Colon (tissue), 2 donors: ENCODE results near the gene NAGK.
"Not testable (repeated sequence)": the region's sequence is repeated elsewhere in the genome, so short reads cannot be mapped to it uniquely, and the experiment has no call there.

ENCODE experiments used
- FAIRE-seq: peaks from 2 replicates; lab custom pipeline; 2012; peaks lifted over from hg19 to GRCh38; lab: Jason Lieb, UNC
- donor health status: control.
- donor health status: control.

The NAGK gene

DNA sequence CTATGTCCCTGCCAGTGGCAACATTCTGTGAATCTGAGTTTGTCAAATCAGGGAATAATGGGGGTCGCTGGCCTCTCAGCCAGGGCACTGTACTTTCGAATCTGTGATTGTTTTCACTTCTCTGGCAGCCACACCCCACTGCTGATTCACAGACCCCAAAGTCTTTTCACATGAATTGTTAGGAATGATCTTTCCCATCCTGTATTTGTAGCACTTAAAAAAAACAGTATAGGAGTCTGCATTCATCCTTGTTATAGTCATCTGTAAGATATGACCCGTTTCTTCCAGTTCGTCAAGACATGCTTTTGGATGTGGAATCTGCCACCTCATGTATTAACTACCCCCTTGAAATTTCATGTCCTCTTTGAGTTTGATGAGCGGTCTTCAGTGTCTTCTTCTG lies 928 bp downstream of the NAGK start:
- FAIRE-seq = no peak

DNA sequence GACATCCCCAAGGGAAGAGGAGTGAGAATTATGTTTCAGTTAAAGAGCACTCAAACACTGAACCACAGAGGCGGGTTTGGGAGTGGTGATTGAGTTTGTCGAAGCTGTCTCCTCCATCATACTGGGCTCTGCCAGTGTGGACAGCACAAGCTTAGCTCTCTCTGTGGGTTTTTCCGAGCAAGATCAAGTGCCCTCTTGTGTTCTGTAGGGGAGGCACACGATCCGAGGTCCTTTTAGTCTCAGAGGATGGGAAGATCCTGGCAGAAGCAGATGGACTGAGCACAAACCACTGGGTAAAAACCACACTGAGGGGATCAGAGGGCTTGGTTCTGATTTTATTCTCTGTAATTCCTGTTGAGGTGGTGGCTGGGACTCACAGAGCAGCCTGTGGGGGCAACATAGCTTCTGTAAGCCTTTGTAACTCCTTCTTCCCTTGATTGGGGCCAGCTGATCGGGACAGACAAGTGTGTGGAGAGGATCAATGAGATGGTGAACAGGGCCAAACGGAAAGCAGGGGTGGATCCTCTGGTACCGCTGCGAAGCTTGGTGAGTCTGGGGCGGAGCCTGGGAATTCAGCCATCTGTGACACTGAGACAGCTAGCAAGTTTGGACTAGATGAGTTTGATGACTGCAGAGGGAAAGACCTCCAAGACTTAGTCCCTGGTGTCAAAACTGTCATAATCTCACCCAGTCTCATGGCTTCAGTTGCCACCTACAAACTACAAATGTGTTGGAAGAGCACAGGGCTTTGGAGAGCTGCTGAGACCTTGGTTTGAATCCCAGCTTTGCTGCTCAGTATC lies 2.0 kb downstream of the NAGK start:
- FAIRE-seq = no peak

DNA sequence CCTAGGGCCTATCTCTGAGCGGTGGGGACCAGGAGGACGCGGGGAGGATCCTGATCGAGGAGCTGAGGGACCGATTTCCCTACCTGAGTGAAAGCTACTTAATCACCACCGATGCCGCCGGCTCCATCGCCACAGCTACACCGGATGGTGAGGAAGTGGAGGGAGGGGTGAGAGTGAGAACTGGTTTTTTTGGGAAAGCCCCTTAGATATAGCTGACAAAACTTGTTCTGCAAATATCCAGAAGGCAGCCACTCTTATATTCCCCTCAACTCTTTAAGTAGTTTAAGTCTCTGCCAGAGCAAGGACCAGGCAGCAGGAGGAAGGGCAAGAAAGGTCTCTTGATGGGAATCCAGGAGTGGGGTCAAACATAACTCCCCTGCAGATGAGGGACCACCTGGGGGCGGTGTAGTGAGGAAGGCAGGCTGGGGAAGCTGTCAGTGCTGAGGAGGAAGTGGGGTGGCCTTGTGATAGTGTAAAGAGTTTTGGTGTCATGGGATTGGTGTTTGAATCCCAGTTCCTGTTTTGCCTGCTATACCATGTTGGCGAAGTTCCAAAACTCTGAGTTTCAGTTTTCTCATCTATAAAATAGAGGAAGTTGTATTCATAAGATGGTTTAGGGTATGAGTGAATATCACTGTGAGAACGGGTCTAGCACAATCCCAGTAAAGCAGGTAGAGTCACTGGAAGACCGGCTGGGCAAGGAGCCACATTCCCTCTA lies 3.4 kb downstream of the NAGK start:
- no peak for FAIRE-seq

DNA sequence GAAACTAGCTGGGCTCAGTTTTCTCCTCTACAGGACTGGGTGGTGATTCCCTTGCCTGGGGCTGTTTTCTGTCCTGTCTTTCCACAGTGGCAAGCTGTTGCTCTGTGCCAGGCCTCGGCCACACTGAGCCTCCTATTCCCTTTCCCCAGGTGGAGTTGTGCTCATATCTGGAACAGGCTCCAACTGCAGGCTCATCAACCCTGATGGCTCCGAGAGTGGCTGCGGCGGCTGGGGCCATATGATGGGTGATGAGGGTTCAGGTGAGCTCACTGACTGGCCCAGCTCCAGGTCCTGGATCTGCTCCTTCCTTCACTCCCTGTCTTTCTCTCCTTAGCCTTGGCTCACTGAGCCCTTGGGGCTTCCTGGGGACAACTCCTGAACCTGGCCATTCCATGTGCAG lies 4.0 kb downstream of the NAGK start:
- FAIRE-seq = no peak

DNA sequence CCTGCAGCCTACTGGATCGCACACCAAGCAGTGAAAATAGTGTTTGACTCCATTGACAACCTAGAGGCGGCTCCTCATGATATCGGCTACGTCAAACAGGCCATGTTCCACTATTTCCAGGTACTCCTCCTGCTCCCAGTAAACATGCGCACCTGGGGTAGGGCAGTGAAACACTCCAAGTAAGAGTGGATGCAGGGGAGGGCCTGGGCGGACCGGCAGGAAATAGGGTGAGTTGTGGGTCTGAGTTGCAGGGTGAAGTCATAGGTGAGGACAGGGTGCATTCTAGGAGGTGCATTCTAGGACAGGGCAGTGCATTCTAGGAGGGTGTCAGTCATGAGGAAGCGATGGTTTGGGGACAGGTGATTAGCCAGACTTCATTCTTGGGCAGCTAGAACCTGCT lies 5.0 kb downstream of the NAGK start:
- no peak for FAIRE-seq

DNA sequence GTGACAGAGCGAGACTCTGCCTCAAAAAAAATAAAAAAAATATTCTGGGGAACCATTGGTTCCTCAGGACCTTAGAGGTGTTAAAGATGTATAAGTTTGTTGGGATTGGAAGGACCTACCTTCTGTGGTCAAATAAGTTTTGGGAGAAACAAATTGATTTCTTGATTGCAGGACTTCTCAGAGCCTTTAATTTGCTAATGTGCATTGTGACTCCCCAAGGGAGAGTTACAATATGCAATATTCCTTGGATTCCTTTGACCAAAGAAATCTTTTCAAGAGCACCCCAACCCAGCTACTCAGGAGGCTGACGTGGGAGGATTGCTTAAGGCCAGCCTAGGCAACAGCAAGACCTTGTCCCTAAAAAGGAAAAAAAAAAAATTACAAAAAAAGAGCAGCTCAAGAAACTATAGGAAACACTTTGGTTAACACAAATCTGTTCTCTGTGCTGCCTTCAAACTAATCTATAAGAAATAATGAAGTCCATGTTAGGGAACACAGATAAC lies 6.5 kb downstream of the NAGK start:
- no peak for FAIRE-seq

DNA sequence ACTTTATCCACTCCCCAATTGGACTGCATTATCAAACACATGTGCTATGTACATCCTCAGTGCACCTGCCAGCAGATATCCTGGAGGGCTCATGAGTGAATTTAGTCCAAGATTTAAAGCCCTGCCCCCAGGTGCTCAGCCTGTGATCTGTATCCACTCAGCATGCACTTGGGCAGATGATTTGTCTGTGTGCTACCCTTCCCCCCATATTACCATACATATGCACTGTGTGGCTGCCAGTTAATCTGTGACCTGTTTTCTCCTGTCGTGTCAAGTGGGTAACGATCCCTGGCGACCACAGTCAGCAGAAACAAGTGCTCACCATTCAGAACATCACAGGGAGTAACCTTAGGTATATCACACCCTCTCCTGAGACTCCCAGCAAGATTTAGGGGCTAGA lies 10.2 kb downstream of the NAGK start:
- no peak for FAIRE-seq

DNA sequence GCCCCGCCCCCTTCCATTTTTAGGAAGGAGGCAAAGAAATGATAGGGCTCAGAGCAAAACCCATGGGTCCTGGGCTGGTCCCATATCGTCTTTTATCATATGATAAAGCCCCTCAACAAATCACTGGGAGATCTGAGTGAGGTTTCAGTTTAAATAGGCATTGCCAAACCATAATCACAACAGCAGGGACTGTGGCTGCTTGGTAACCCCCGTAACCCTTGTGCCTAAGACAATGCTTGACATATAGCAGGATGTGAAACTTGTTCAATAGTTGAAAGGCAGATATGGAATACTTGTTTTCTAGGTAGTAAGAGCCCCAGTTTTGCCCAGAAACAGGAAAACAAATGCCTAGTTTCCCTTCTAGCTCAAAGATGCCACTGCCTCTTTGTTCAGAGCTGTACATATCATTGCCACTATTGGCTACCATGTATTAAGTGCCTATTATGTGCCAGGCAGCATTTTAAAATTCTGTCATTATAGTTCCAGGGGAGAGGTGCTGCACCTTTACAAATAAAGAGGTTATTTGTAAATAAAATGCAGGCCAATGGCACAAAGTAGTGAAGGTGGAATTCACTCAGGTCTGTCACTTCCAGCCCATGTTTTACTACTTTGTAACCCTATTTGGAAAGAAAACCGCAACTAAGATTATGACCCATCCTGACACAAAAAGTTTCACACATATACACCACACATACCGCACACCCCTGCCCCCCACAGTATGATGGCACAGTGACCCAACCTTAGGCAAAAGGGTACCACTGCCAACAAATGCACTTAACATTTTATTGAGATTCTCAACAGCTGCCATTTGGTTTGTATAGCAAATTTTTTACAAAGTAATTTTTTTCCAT lies 14.2 kb downstream of the NAGK start:
- no peak for FAIRE-seq

DNA sequence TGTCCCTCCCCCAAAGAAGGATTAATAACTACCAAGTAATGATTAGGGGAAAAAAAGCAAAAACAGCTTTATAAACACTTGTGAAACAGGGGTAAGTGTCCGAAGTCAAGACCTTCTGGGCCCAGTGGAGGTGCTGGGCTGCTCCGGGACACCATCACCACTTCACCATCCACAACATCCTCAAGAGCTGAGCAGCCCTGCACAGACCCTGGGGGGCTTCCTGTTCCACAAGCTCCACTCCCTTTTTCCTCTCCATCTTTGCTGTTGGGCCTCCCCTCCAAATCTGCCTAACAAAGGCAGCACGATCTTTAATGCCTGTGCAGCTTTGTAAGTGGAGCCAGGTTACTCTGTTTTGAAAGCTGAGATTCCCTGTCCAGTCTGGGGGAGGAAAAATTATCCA lies 14.8 kb downstream of the NAGK start:
- FAIRE-seq = not testable (repeated sequence)

DNA sequence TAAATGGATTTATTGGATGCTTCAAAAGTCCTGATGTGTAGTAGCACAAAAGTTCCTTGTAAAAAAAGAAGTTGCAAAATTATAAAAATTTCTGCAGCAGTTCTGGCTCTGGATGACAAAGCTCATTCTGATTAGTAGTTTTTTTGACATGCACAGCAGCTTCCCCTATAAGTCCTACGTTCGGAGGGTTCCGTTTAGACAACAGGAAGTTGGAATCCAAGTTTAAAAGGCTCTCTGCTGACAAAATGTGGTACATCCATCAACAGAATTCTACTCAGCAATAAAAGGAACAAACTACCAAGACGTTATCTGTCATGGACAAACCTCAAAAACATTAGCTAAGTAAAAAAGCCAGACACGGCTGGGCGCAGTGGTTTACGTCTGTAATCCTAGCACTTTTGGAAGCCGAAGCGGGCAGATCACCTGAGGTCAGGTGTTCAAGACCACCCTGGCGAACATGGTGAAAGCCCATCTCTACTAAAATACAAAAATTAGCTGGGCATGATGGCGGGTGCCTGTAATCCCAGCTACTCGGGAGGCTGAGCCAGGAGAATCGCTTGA lies 15.4 kb downstream of the NAGK start:
- FAIRE-seq = not testable (repeated sequence)

DNA sequence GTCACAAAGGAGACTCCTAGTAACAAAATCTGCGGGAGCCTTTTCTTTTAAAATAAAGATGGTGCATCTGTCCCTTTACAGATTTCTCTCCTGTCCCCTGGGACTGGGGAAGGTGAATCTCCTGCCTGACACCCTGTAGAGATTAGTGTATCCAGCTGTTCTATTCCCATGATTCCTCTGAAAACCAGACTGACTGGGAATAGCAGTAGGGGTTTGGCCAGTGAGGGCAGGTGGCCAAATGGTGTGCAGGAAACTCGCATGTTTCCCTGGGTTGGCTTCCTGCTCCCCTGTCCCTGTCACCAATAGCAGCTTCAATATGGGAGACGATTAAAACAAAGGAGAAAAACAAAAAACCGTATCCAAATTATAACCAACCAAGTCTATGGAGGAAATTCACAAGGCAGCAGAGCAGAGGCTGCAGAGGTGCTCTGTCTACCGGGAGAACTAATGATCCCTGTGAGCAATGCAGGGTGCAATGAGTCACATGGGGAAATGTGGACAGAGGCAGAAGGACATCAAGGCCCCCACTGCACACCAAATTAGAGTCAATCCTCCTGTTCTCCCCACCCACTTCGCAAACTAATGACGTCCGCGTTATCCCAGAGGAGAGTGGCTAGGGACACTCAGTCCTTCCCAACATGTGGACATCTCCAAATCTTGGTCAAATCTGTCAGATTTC lies 17.0 kb downstream of the NAGK start:
- FAIRE-seq = not testable (repeated sequence)

DNA sequence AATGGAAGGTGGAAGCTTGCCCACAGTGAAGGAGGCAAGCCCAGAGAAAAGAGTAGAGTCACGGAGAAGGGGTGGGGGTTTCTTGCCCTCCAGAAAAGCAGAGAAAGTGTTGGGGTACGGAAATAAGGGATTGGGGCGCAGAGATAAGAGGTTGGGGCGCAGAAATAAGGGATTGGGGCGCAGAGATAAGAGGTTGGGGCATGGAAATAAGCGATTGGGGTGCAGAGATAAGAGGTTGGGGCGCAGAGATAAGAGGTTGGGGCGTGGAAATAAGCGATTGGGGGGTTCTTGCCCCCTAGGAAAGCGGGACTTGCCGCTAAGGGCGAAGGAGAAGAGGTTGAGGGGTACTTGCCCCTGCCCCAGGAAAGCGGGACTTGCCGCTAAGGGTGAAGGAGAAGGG lies 21.0 kb downstream of the NAGK start:
- not testable (repeated sequence) for FAIRE-seq

DNA sequence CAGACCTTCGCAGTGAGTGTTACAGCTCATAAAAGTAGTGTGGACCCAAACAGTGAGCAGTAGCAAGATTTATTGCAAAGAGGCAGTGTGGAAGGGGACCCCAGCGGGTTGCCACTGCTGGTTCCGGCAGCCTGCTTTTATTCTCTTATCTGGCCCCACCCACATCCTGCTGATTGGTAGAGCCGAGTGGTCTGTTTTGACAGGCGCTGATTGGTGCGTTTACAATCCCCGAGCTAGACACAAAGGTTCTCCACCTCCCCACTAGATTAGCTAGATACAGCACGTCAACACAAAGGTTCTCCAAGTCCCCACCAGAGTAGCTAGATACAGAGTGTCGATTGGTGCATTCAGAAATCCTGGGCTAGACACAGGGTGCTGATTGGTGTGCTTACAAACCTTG lies 23.4 kb downstream of the NAGK start:
- FAIRE-seq = not testable (repeated sequence)

DNA sequence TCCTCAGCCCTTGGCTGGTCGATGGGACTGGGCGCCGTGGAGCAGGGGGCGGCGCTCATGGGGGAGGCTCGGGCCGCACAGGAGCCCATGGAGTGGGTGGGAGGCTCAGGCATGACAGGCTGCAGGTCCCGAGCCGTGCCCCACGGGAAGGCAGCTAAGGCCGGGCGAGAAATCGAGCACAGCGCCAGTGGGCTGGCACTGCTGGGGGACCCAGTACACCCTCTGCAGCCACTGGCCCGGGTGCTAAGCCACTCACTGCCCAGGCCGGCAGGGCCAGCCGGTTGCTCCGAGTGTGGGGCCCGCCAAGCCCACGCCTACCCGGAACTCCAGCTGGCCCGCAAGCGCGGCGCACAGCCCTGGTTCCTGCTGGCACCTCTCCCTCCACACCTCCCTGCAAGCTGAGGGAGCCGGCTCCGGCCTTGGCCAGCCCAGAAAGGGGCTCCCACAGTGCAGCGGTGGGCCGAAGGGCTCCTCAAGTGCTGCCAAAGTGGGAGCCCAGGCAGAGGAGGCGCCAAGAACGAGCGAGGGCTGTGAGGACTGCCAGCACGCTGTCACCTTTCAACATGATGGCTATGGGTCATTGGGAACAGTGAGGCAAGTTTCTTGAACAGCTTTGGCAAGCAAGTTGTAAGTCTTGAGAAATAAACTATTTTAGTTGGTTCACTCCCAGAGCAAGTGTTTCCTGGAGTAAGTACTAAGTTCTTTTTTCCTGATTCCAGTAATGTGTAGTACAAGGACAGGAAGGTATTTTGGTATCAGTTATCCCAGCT lies 24.2 kb downstream of the NAGK start:
- FAIRE-seq = not testable (repeated sequence)

DNA sequence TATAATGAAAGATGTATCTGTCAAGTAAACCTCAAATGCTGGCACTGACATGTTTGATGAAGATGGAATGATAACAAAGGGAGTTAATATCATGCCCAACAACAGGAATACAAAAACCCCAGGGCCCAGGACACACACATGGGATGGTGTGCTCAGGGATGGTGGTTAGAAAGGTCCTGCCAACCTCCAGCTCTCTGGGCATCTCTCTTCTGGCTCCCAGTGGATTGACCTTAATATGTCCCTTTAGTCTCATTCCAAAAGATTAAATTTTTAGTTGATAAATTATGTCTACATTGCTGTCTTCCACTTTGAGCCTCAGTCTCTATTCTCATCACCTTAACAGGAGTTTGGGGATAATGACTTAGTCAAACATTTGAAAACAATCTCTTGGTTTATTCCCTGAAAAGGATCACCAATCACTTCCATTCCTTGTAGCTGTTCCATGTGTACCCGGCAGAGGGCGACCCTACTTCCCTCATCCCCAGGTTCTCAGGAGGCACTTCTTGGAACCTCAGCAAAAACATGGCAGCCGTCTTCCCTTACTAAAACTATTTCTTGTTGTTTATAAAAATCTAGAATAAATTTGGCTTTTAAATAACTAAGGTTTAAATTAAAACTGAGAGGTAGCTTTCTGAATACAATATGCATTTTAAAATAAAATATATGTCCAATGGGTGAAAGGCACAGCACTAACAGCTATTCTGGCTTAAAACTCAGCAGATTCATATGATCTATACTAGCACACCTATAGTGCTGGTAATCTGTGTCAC lies 31.9 kb downstream of the NAGK start:
- FAIRE-seq = no peak

DNA sequence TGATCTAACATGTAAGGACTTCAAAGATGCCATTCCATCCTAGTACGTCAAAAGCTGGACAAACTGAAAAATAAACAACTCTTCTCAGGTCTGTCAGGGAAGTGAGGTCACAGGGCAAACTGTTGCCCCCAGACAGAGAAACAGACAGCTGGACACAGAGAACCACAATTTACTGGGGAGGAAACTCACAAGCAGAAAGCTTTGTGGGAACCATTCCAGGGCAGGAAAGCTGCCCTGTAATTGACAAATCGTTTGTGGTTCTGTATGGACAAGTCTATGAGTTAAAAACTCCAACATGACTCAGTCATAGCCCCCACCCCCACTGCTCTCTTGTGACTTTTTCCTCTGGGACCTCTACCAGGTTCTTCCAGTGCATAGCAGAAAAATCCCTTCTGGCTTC lies 33.2 kb downstream of the NAGK start:
- FAIRE-seq = no peak

DNA sequence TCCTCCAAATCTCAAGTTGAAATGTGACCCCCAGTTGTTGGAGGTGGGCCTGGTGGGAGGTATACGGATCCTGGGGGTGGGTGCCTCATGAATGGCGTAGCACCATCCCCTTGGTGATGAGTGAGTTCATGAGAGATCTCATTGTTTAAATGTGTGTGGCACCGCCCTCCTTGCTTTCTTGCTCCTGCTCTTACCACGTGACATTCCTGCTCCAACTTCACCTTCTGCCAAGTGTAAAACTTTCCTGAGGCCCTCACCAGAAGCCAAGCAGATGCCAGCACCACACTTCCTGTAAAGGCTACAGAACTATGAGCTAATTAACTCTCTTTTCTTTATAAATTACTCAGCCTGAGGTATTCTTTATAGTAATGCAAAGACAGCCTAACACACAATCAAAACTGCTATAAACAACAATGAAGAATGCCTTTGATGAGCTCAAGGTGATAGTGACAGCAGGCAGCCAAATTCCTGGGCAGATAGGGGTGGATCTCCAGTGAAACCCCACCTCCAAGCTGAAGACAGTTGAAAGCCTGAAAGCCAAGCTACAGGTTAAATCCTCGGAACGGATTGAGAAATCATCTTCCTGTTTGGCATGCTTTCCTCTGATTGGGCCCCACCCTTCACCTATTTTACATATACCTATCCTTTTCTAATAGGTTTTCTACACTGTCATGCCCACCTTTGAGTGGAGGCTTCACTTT lies 34.7 kb downstream of the NAGK start:
- FAIRE-seq = no peak

DNA sequence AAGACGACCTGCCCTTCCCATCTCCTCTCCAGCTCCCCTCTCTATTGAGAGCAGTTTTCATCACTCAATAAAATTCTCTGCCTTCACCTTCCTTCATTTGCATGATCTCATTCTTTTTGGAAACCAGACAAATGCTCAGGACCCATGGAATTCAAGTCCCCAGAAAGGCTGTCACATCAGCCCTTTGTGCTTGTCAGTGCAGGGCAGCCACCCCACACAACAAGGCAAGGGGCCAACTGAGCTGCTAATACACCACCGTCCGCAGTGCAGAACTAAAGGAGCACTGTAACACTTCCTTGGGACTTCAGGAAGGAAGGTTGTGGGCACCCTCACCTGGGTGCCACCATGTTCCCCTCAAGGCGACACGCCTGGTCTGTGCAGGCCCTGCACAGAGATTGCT lies 35.4 kb downstream of the NAGK start:
- no peak for FAIRE-seq

DNA sequence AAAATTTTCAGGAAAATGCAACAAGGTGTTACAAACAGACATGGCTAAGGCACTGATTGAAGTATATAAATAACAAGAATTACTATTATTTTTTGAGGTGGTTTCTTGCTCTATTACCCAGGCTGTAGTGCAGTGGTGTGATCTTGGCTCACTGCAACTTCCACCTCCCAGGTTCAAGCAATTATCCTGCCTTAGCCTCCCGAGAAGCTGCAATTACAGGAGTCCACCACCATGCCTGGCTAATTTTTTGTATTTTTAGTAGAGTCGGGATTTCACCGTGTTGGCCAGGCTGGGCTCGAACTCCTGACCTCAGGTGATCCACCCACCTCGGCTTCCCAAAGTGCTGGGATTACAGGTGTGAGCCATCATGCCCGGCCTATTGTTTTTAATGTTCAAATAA lies 38.0 kb downstream of the NAGK start:
- FAIRE-seq = not testable (repeated sequence)
